IPS-18c (cell line): ENCODE results near the gene CDC20.

Experiments used
- H3K4me3 ChIP-seq: 2 replicates; pipeline ENCODE4 v1.7.0; 2013; ENCODE audit warnings: low read depth, mild to moderate bottlenecking, low read length, moderate library complexity; ENCODE audit not compliant: insufficient read depth
- H3K9me3 ChIP-seq: one replicate; pipeline ENCODE4 v1.6.1; 2013; ENCODE audit warnings: mild to moderate bottlenecking, low read length, moderate library complexity; ENCODE audit not compliant: control insufficient read depth, insufficient read depth

The CDC20 gene

DNA sequence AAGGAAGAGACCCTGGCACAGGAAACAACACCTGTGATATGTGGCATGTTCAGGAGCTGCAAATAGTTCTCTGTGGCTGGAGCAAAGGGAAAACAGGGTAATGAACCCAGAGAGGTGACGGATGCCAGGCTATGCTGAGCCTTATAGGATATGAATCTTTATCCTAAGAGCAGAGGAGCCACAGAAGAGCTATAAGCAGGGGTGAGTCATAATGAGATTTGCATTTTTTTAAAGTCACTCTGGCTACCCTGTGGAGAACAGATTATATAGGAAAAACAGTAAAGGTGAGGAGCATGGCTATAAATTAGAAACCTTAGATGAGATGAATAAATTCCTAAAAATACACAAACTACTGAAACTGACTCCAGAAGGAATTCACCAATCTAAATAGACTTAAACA is 34.0 kb upstream of the CDC20 start:
- Histone ChIP-seq H3K9me3 (no peaks in the 10 kb centered on the region), H3K4me3 (no peak overlapping the region)

DNA sequence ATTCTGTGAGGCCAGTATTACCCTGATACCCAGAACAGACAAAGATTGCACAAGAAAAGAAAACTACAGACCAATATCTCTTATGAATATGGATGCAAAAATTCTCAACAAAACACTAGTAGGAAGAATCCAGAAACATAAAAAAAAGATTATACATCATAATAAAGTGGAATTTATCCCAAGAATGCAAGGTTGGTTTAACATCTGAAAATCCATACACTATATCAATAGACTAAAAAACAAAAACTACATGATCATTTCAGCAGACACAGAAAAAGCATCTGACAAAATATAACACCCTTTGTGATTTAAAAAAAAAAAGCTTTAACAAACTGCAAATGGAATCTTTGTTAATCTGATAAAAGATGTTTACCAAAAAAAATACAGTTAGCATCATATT is 33.4 kb upstream of the CDC20 start:
- H3K4me3 ChIP-seq: no peak overlapping the region
- no peaks in the 10 kb centered on the region for H3K9me3 ChIP-seq

DNA sequence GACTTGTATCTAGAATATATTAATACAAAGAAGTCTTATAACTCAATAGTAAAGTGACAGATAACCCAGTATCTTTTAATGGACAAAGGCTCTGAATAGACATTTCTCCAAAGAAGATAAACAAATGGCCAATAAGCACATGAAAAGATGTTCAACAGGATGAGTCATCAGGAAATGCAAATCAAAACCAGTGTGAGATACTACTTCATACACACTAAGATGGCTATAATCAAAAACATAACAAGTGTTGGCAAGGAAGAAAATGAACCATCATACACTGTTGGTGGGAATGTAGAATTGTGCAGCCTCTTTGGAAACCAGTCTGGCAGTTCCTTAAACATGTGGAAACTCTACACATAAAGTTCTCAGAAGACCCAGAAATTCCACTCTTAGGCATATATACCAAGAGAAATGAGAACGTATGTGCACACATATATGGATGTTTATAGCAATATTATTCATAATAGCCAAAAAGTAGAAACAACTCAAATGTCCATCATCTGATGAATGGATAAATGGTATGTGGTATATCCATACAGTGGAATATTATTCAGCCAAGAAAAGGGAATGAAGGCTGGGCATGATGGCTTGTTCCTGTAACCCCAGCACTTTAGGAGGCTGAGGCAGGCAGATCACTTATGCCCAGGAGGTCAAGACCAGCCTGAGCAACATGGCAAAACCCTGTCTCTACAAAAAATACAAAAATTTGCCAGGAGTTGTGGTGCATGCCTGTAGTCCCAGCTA is 31.1 kb upstream of the CDC20 start:
- Histone ChIP-seq H3K4me3 (no peak overlapping the region), H3K9me3 (no peaks in the 10 kb centered on the region)

DNA sequence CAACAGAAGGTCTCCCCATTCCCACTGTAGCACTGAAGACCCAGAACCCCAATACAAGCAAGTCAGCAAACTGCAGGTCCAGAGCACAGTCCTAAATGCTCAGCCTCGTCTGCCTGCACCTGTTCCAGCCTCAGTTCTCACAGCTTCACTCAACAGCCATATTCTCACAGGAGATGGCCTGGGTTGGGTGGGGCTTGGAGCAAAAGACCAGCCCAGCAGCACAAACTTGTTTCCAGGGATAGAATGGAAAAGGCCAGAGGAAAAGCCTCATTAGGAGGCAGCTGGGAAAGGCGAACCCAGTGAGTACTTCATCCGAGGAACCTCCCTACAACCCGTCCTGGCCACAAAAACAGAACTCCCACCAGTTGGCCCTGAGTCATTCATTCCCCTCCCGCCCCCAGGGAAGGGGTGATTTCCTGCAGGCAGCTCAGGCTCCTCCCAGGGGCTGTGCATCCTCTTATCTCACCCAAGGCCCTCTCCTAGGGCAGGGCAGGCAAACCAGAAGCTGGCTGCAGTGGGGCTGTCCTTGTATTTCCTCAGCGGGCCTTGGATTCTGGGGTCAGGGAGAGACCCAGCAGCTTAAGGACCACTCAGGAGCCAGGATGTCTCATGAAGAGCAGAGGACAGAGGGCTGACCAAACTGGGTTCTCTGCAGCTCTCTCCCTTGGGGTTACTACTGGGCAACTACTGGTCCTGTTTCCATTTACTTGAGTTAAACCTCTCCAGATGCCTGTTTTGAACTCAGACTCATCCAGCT is 28.6 kb upstream of the CDC20 start:
- Histone ChIP-seq H3K9me3 (no peaks in the 10 kb centered on the region), H3K4me3 (no peak overlapping the region)

DNA sequence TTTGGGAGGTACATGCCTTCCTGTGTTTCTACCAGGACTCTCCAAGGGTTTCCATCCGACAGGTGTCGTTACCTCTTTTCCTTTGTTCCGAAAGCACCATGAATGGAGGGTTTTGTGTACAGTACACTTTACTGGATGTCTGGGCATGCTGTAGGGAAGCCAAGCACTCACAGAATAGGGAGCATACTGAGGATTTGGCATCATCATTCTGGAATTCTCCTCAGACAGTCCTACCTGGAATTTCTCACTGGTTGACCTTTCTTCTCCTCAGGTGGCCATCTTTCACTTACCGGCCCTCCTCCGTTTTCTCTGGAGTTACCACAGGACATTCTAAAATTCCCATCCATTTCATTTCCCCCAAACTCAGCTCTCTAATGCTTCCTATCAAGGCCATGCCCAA is 27.1 kb upstream of the CDC20 start:
- H3K9me3 ChIP-seq: no peaks in the 10 kb centered on the region
- H3K4me3 ChIP-seq: no peak overlapping the region

DNA sequence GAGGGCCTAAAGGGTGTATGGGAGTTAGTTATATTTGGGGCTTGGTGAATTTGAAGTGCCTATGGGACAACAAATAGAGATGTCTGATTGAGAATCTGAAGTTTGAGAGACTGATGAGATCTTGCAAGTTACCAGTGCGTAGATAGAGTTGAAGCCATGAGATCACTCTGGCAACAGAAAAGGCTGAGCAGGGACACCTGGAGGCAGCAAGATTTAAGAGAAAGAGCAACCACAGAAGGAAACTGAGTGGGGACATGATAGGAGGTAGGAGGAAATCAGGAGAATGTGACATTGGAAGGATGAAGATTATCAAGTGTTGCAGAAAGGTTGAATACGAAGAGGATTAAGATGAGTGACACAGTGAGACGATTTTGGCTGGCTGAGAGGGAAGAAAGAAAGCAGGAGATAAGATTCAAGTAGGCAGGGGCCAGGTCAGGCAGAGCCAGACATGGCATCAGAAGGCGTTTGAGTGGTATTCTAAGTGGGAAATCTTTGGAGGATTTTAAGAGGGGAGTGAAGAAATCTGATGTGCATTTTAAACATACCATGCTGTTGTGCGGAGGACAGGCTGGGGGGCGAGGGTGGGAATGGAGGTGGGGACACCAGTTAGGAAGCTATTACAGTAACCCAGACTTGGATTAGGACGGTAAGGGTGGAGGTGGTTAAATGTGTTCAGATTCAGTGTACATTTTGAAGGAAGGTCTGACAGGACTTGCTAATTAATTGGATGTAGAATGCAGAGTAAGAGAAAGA is 24.2 kb upstream of the CDC20 start:
- Histone ChIP-seq H3K4me3 (no peak overlapping the region), H3K9me3 (no peaks in the 10 kb centered on the region)

DNA sequence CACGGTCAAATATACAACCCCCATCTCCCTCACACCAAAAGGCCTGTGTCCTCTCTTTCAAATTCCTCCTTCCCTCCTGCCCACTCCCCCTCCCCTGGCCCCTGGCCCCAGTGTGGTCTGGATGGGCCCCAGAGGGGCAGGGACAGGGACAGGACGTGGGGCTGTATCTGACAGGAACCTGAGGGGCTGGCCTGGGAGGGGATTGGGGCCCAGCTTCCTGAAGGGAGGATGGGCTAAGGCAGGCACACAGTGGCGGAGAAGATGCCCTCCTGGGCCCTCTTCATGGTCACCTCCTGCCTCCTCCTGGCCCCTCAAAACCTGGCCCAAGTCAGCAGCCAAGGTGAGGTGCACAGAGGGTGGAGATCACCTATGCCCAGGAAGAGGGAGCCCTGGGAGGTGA is 21.2 kb upstream of the CDC20 start, which contains the start of gene MPL:
TSS of gene MPL (plus strand) at position 231 of the 400 bp plus-strand sequence. CDS start at position 262, 31 bp downstream.
- Histone ChIP-seq H3K9me3 (no peaks in the 10 kb centered on the region), H3K4me3 (no peak within 1 kb of the TSS)

DNA sequence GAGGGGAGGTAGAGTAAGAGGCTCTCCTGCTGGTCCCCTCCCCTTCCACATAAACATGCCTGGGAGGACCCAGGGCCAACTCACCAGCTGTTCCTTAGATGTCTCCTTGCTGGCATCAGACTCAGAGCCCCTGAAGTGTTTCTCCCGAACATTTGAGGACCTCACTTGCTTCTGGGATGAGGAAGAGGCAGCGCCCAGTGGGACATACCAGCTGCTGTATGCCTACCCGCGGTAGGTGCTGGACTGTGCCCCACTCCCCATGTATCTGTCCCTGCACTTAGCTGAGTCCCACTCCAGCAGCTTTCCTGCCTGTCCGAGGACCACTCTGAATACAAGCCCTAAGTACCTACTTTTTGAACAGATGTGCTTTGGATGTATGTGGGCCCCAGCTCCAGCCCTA is 20.8 kb upstream of the CDC20 start:
- Histone ChIP-seq H3K9me3 (no peaks in the 10 kb centered on the region), H3K4me3 (no peak overlapping the region)

DNA sequence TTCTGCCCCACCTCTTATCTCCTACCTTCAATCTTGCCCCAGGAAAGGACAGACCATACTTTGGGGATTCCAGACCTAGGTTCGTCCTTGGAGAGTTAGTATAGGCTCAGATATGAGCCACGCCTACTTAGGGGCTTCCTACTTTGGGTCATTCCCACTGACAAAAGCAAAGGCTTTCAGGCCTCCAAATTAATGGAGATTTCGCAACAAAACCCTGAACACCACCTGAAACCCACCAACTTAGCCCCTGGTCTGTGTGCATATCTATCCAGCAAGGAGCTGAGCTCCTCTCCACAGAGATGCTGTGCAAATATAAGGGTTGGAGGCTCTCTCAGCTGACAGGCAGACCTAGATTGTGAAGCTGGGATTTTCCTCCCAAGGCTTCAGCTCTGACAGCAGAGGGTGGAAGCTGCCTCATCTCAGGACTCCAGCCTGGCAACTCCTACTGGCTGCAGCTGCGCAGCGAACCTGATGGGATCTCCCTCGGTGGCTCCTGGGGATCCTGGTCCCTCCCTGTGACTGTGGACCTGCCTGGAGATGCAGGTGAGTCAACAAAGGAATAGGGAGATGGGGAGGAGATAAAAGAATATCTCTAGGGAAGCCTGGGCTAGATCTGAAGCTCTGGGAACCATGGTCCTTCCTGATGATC is 19.1 kb upstream of the CDC20 start:
- no peak overlapping the region for H3K4me3 ChIP-seq
- H3K9me3 ChIP-seq: no peaks in the 10 kb centered on the region

DNA sequence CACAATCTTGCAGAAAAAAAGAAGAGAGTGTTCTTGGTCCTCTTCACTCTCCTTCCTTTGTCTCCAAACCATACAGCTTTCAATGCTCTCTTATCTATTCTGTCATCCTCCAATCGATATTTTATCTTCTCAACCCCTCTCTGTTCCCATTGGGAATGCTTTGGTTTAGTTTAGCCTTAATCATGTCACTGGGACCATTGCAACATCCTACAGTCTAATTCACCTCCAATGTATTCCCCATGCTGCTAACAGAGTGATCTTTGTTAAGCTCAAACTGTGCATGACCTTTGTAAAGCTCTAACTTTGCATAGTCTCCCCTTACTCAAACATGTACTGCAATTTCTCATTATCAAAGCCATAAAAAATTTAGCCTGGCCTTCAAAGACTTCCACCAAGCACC is 18.2 kb upstream of the CDC20 start:
- H3K4me3 ChIP-seq: no peak overlapping the region
- no peaks in the 10 kb centered on the region for H3K9me3 ChIP-seq

DNA sequence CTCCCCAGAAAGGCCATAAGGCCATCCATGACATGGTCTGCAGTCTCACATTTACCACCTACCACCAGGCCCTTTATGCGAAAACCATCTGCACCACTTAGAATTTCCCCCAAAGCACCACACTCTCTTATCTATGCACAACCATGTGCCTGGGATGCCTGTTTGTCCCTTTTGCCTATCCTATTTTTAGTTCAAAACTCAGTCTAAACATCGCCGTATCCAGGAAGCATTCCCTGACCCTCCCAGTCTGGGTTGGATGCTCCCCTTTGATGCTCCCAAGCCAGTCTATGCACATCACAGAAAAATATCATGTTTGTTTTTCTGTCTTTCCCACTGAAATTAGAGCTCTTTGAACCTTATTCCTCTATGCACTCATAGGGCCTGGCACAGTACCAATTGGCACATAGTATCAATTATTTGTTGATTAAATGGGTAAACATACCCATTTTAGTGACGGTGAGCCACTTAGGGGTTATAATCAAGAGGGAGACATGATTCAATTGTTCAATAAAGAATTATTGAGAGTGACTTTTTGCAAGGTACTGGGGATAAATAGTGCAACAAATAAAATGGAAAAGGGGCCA is 14.4 kb upstream of the CDC20 start:
- H3K9me3 ChIP-seq: peaks cover 2% of the 10 kb centered on the region
- H3K4me3 ChIP-seq: no peak overlapping the region

DNA sequence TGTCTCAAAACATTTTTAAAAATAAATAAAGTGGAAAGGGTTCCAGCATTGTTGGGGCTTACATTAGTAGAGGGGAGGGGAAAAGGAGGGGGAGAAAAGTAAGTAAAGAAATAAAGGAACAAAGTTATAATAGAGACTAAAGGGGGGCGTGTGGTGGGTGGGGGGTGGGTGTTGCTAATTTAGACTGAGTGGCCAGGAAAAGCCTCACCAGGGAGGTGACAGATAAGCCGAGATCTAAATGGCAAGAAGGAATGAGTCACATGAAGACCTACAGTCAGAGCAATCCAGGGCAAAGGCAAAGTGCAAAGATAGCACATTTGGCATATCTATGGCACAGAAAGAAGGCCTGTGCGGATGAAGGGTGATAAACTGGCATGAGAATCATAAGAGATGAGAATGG is 13.7 kb upstream of the CDC20 start:
- Histone ChIP-seq H3K4me3 (no peak overlapping the region), H3K9me3 (peaks cover 2% of the 10 kb centered on the region)

DNA sequence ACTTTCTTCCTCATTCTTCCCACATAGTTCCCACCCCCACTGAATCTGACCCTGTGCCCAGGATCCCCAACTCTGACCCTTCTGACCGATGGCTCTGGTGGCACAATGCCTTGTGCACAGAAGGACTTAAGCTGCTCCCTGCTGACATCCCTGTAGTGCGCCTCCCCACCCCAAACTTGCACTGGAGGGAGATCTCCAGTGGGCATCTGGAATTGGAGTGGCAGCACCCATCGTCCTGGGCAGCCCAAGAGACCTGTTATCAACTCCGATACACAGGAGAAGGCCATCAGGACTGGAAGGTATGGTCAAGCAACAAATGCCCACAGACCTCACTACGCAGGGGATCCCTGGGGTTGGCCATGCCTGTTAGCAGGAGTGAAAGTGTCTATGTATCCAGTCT is 12.1 kb upstream of the CDC20 start:
- no peak overlapping the region for H3K4me3 ChIP-seq

DNA sequence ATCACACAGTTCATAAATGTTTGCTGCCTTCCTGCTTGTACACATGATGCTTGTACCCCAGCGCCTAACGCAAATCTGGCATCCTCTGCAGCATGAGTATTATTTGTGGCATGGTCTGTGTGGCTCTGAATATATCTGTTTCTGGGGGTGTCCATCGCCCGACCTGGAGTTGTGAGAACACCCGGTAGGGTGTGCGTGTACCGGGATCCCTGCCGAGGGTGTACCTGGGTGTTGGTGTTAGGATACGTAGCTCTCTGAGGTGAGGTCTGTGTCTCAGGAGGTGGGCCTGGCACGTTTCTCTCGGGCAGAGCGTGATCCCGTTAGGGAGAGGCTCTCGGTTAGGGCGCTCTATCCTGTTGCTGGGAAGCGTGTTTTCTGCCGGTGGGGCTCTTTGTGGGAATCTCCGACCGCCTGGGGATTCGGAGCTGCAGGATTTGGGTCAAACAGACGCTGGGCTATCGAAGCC is 10.4 kb upstream of the CDC20 start:
- Histone ChIP-seq H3K4me3 (peak overlapping the region; percentile 73), H3K9me3 (peaks cover 2% of the 10 kb centered on the region)

More for the DNA sequence above, 12.1 kb upstream of the CDC20 start:
- peaks cover 2% of the 10 kb centered on the region for H3K9me3 ChIP-seq

DNA sequence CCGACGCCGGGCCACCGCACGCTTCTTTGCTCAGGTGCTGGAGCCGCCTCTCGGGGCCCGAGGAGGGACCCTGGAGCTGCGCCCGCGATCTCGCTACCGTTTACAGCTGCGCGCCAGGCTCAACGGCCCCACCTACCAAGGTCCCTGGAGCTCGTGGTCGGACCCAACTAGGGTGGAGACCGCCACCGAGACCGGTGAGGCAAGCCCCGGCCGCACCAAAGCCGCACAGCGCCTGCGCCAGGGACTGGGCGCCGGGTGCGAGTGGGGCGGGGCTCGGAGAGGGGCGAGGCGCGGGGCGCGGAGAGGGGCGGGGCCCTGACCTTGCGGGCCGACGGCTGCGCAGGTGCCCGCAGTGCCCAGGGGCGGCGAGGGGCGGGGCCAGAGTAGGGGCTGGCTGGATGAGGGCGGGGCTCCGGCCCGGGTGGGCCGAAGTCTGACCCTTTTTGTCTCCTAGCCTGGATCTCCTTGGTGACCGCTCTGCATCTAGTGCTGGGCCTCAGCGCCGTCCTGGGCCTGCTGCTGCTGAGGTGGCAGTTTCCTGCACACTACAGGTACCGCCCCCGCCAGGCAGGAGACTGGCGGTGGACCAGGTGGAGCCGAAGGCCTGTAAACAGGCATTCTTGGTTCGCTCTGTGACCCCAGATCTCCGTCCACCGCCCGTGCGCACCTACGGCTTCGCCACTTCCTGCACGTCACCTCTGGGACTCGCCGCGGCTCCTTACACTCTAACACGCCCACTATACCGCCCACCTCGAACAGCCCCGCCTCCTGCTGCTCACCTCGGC is 9.8 kb upstream of the CDC20 start:
- Histone ChIP-seq H3K4me3 (peak overlapping the region; percentile 73), H3K9me3 (peaks cover 2% of the 10 kb centered on the region)

DNA sequence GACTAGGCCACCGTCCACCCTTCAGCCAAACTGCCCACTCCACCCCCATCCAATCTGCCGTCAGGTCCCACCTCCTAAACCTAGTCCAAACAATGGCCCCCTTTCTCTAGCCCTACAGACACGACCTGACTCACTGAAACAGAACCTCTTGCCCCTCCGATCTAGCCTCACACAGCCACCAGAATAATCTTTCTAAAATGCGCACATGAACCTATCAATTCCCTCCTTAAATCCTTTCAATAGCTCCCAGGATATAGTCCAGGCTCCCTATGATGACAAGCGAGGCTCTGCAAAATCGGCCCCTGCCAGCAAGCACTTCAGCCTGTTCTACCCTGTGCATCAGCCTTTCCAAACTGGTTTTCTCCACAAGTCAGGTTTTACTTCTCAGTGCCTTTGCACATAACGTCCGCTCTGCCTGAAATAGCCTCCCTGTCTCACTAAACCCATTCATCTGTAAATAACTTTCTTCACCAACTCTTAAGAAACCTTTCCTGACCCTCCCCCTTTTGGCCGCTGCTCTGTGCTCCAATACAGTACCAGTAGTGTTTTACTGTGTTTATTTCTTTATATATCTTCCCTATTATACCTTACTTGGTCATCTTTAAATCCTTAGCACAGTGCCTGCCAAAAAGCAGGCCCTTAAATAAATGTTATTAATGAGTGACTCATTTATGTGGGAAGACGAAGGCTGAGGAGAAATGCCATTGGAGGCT is 9.0 kb upstream of the CDC20 start:
- Histone ChIP-seq H3K4me3 (peak overlapping the region; percentile 73), H3K9me3 (peaks cover 2% of the 10 kb centered on the region)
